Liver (tissue), 9 donors: ENCODE results near the gene FOXM1. TPM values are rescaled to one million over a fixed set of nuclear protein-coding genes. Genes with fewer than 3 reads are reported as not detected.

Experiments used
- DNase-seq: peaks from one replicate; pipeline ENCODE4 v3.0.0-alpha.2; 2017; ENCODE audit warnings: low spot score
- H3K27ac ChIP-seq, 2 donors: one replicate each; pipeline ENCODE4 v1.7.0; 2013; ENCODE audit warnings: inconsistent platforms in 2 of 2, low read length in 2 of 2, control low read depth in 1 of 2, low read depth in 1 of 2, mild to moderate bottlenecking in 1 of 2
- H3K27me3 ChIP-seq, 4 donors: one replicate each; pipeline versions ENCODE4 v1.6.1 to v1.7.0; 2013; ENCODE audit warnings: low read length in 3 of 4, inconsistent platforms in 1 of 4, mild to moderate bottlenecking in 1 of 4, moderate library complexity in 1 of 4; ENCODE audit not compliant: control insufficient read depth in 4 of 4, insufficient read depth in 4 of 4
- H3K36me3 ChIP-seq, 4 donors: one replicate each; pipeline versions ENCODE4 v1.6.1 to v1.7.0; 2013; ENCODE audit warnings: low read length in 3 of 4, mild to moderate bottlenecking in 3 of 4, low read depth in 1 of 4, moderate library complexity in 1 of 4; ENCODE audit not compliant: control insufficient read depth in 4 of 4, insufficient read depth in 3 of 4
- H3K4me1 ChIP-seq, 4 donors: one replicate each; pipeline versions ENCODE4 v1.6.1 to v1.7.0; 2013; ENCODE audit warnings: low read length in 3 of 4, mild to moderate bottlenecking in 3 of 4, moderate library complexity in 1 of 4; ENCODE audit not compliant: control insufficient read depth in 4 of 4, insufficient read depth in 4 of 4
- H3K4me3 ChIP-seq, 3 donors: one replicate each; pipeline versions ENCODE4 v1.6.1 to v1.7.0; 2013; ENCODE audit warnings: low read length in 3 of 3, control low read depth in 1 of 3, low read depth in 1 of 3, mild to moderate bottlenecking in 1 of 3
- H3K9ac ChIP-seq, 2 donors: one replicate each; pipeline ENCODE4 v1.7.0; 2013; ENCODE audit warnings: low read length in 2 of 2, mild to moderate bottlenecking in 2 of 2, moderate library complexity in 2 of 2, control low read depth in 1 of 2, low read depth in 1 of 2
- H3K9me3 ChIP-seq, 4 donors: one replicate each; pipeline versions ENCODE4 v1.6.1 to v1.7.0; 2013; ENCODE audit warnings: low read length in 3 of 4; ENCODE audit not compliant: control insufficient read depth in 4 of 4
- ATF3 ChIP-seq: IDR thresholded peaks from 2 replicates; pipeline ENCODE4 v1.6.1; 2016; ENCODE audit warnings: antibody characterized with exemption
- CTCF ChIP-seq: fragments of 150-350 bp; IDR thresholded peaks from 2 replicates; pipeline ENCODE4 v1.5.1; 2017; ENCODE audit warnings: improper control_type of control experiment, low read depth, low read length; ENCODE audit not compliant: missing input control
- EGR1 ChIP-seq, 2 donors: IDR thresholded peaks; 2 replicates each; pipeline ENCODE4 v1.6.1; 2016 to 2018; ENCODE audit warnings: antibody characterized with exemption in 2 of 2, low read depth in 2 of 2
- FOXA1 ChIP-seq: IDR thresholded peaks from 2 replicates; pipeline ENCODE4 v1.6.1; 2016; ENCODE audit warnings: antibody characterized with exemption
- FOXA2 ChIP-seq: IDR thresholded peaks from 2 replicates; pipeline ENCODE4 v1.6.1; 2016; ENCODE audit warnings: antibody characterized with exemption
- GABPA ChIP-seq, 2 donors: IDR thresholded peaks in 1 of 2; conservative IDR thresholded peaks in 1 of 2; 2 replicates each; pipeline ENCODE4 v1.6.1; 2016; ENCODE audit warnings: antibody characterized with exemption in 2 of 2, mild to moderate bottlenecking in 1 of 2, moderate library complexity in 1 of 2
- HNF4A ChIP-seq, 2 donors: conservative IDR thresholded peaks; 2 replicates each; pipeline ENCODE4 v1.6.1; 2016; ENCODE audit warnings: antibody characterized with exemption in 2 of 2, mild to moderate bottlenecking in 2 of 2
- HNF4G ChIP-seq: IDR thresholded peaks from 2 replicates; pipeline ENCODE4 v1.6.1; 2016; ENCODE audit warnings: antibody characterized with exemption
- JUND ChIP-seq, 2 donors: IDR thresholded peaks; 2 replicates each; pipeline ENCODE4 v1.6.1; 2016; ENCODE audit warnings: antibody characterized with exemption in 2 of 2
- NR2F2 ChIP-seq: IDR thresholded peaks from 2 replicates; pipeline ENCODE4 v1.6.1; 2016; ENCODE audit warnings: antibody characterized with exemption
- RAD21 ChIP-seq, 2 donors: IDR thresholded peaks; 2 replicates each; pipeline ENCODE4 v1.6.1; 2016; ENCODE audit warnings: antibody characterized with exemption in 2 of 2, mild to moderate bottlenecking in 2 of 2
- RXRA ChIP-seq, 2 donors: IDR thresholded peaks; 2 replicates each; pipeline ENCODE4 v1.6.1; 2017 to 2018; ENCODE audit warnings: antibody characterized with exemption in 2 of 2, mild to moderate bottlenecking in 1 of 2
- SP1 ChIP-seq: IDR thresholded peaks from 2 replicates; pipeline ENCODE4 v1.6.1; 2018; ENCODE audit warnings: antibody characterized with exemption, mild to moderate bottlenecking
- TAF1 ChIP-seq: conservative IDR thresholded peaks from 2 replicates; pipeline ENCODE4 v1.6.1; 2016; ENCODE audit warnings: antibody characterized with exemption, mild to moderate bottlenecking
- YY1 ChIP-seq: IDR thresholded peaks from 2 replicates; pipeline ENCODE4 v1.6.1; 2016; ENCODE audit warnings: antibody characterized with exemption, mild to moderate bottlenecking
- ZBTB33 ChIP-seq: IDR thresholded peaks from 2 replicates; pipeline ENCODE4 v1.6.1; 2016; ENCODE audit warnings: antibody characterized with exemption
- WGBS: extraction: QIAGEN DNeasy Blood & Tissue Kit; methylation state at CpG from one replicate; pipeline ENCODE4 v1.1.7; 2013; 5-methylcytosine and 5-hydroxymethylcytosine counted together
- polyA plus RNA-seq, 2 donors: library from polyadenylated mRNA; stranded (reverse) in 1 of 2; unstranded in 1 of 2; fragments of 200-250 nt in 1 of 2; fragments of >200 nt in 1 of 2; fragmentation: Nextera tagmentation in 1 of 2; extraction: Ambion mirVana in 1 of 2; gene quantifications; one replicate each; pipeline versions ENCODE4 v1.2.1 to v1.2.3, GENCODE V29; 2013 to 2015
- total RNA-seq, 2 donors: library from RNA; depleted of rRNA; stranded (reverse); fragments of >200 nt; gene quantifications; one replicate each; pipeline ENCODE4 v1.2.3, GENCODE V29; 2014
- TF ChIP-seq, protein P1 (sequence below): IDR thresholded peaks from 2 replicates; pipeline ENCODE4 v1.6.1; 2016; ENCODE audit warnings: antibody characterized with exemption, mild to moderate bottlenecking
- TF ChIP-seq, protein P2 (sequence below): IDR thresholded peaks from 2 replicates; pipeline ENCODE4 v1.6.1; 2016; ENCODE audit warnings: antibody characterized with exemption
- donor health status: healthy.
- donor health status: healthy.
- donor health status: healthy.
- donor health status: healthy.
- donor health status: healthy.

Gene FOXM1
- total and polyA plus RNA-seq, 4 donors, result 0.81 to 10.3 (median 4.6) TPM; not detected in 1

- TF ChIP-seq, protein P1, sequence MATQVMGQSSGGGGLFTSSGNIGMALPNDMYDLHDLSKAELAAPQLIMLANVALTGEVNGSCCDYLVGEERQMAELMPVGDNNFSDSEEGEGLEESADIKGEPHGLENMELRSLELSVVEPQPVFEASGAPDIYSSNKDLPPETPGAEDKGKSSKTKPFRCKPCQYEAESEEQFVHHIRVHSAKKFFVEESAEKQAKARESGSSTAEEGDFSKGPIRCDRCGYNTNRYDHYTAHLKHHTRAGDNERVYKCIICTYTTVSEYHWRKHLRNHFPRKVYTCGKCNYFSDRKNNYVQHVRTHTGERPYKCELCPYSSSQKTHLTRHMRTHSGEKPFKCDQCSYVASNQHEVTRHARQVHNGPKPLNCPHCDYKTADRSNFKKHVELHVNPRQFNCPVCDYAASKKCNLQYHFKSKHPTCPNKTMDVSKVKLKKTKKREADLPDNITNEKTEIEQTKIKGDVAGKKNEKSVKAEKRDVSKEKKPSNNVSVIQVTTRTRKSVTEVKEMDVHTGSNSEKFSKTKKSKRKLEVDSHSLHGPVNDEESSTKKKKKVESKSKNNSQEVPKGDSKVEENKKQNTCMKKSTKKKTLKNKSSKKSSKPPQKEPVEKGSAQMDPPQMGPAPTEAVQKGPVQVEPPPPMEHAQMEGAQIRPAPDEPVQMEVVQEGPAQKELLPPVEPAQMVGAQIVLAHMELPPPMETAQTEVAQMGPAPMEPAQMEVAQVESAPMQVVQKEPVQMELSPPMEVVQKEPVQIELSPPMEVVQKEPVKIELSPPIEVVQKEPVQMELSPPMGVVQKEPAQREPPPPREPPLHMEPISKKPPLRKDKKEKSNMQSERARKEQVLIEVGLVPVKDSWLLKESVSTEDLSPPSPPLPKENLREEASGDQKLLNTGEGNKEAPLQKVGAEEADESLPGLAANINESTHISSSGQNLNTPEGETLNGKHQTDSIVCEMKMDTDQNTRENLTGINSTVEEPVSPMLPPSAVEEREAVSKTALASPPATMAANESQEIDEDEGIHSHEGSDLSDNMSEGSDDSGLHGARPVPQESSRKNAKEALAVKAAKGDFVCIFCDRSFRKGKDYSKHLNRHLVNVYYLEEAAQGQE, result no peak
Observed at GRCh38 chr12:2835691-2836403, 41.1 kb downstream of the FOXM1 start (continued).

- 39% methylated on average over 32 of the region's 32 CpGs for WGBS
Observed at GRCh38 chr12:2834581-2835491, 42.1 kb downstream of the FOXM1 start, which contains the start of gene NRIP2. Gene NRIP2, minus strand, starts transcription at chr12:2835035. Its CDS starts 52 bp downstream, at chr12:2834983.

DNA sequence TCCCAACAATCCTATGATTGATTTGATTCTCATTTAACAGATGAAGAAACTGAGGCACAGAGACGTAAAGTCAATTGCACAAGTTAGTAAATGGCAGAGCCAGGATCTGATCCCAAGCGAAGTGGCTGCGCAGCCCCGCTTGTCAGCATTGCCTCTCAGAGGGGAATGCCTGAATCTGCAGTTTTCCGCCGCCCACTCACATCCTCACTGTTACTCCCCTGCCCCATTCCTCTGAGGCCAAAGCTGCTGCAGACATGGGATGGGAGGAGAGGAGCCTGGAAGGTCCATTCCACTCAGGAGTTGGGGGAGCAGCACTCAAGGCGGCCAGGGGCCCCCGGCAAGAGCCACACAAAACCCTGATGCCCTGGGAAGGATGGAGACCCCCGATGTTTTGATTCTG, 43.2 kb downstream of the FOXM1 start:
- H3K27me3 ChIP-seq, result no peaks in the 10 kb centered on the region
- no peak overlapping the region for H3K9ac ChIP-seq
- peaks cover 0 to 17% (median 12%) of the 10 kb centered on the region in 4 donors for H3K36me3 ChIP-seq
- H3K27ac ChIP-seq, result no peak overlapping the region
- 88% methylated on average over 9 of the region's 9 CpGs for WGBS
- H3K9me3 ChIP-seq, result no peaks in the 10 kb centered on the region
- no peaks in the 10 kb centered on the region for H3K4me1 ChIP-seq
- DNase-seq, result no peak
- H3K4me3 ChIP-seq, result no peak overlapping the region
- TF ChIP-seq HNF4A (conservative IDR thresholded peaks at IDR 0.05), result no peak
- no peak for TF ChIP-seq GABPA (IDR thresholded peaks at IDR 0.05 in 1 of 2, conservative IDR thresholded peaks at IDR 0.05 in 1 of 2)
- TF ChIP-seq, protein P2, sequence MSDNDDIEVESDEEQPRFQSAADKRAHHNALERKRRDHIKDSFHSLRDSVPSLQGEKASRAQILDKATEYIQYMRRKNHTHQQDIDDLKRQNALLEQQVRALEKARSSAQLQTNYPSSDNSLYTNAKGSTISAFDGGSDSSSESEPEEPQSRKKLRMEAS, result no peak
- no peak for TF ChIP-seq JUND (IDR thresholded peaks at IDR 0.05)
- TF ChIP-seq ATF3, result no peak
- no peak for TF ChIP-seq CTCF
- TF ChIP-seq FOXA1, result no peak
- TF ChIP-seq EGR1 (IDR thresholded peaks at IDR 0.05; ENCODE audit: low read depth in 2 of 2), result no peak
- TF ChIP-seq ZBTB33, result no peak
- no peak for TF ChIP-seq NR2F2
- TF ChIP-seq SP1, result no peak
- no peak for TF ChIP-seq RXRA (IDR thresholded peaks at IDR 0.05)
- TF ChIP-seq FOXA2, result no peak
- TF ChIP-seq TAF1, result no peak
- TF ChIP-seq HNF4G, result no peak
- no peak for TF ChIP-seq YY1

More at GRCh38 chr12:2834581-2835491, 42.1 kb downstream of the FOXM1 start, which contains the start of gene NRIP2:
- H3K27me3 ChIP-seq, result no peaks in the 10 kb centered on the region
- no peak within 1 kb of the TSS for H3K4me3 ChIP-seq
- H3K9me3 ChIP-seq, result no peaks in the 10 kb centered on the region
- no peak within 1 kb of the TSS for H3K9ac ChIP-seq
- H3K4me1 ChIP-seq, result no peaks in the 10 kb centered on the region
- DNase-seq, result no peak
- no peak within 1 kb of the TSS for H3K27ac ChIP-seq
- H3K36me3 ChIP-seq, result peaks cover 0 to 19% (median 13%) of the 10 kb centered on the region in 4 donors
- TF ChIP-seq FOXA1, result no peak
- peak in 1 of 2 donors; percentile 18 for TF ChIP-seq RAD21 (IDR thresholded peaks at IDR 0.05)
